HepG2 (cell line): ENCODE data around the gene OLR1. TPM values are rescaled to one million over a fixed set of nuclear protein-coding genes. Genes with fewer than 3 reads are reported as not detected.

Experiments used
- ATAC-seq: fragments of 200-7000 bp; cut with Tn5 transposase; 3 replicates; pipeline ENCODE4 v1.9.1; 2020; ENCODE audit warnings: mild to moderate bottlenecking, moderate library complexity
- Bru-seq: library from RNA; stranded (reverse); fragments of 400-500 nt; gene quantifications from one replicate; lab custom pipeline; 2021; lab: Mats Ljungman, UMichigan
- BruChase-seq, 2 experiments: library from RNA; stranded (reverse); fragments of 400-500 nt; gene quantifications; one replicate each; lab custom pipeline; 2021; lab: Mats Ljungman, UMichigan
- BruUV-seq: library from RNA; stranded (reverse); fragments of 400-500 nt; replicated peaks from 2 replicates; lab custom pipeline; 2021; lab: Mats Ljungman, UMichigan
- CTCF ChIA-PET: fragments of 300-600 bp; formaldehyde crosslinking; extraction: SDS; loops from one replicate; lab custom pipeline; 2021; ENCODE audit warnings: low total read pairs, inconsistent platforms, low intra/inter-chr PET ratio; lab: Yijun Ruan, JAX
- POLR2A ChIA-PET: fragments of 350-600 bp; sonication (Branson Sonifier 250); formaldehyde crosslinking; loops from one replicate; lab custom pipeline; 2020; ENCODE audit warnings: antibody characterized with exemption, inconsistent platforms; lab: Yijun Ruan, JAX
- DNase-seq: peaks from one replicate; pipeline ENCODE4 v3.0.0-alpha.2; 2015; ENCODE audit warnings: low spot score
- FAIRE-seq: peaks from 3 replicates; lab custom pipeline; 2011; peaks lifted over from hg19 to GRCh38; lab: Jason Lieb, UNC
- H2AFZ ChIP-seq: one replicate; pipeline ENCODE4 v1.6.1; 2011; ENCODE audit warnings: low read length, inconsistent platforms
- H3K27ac ChIP-seq: fragments of 300-600 bp; 3 replicates; pipeline ENCODE4 v1.8.0; 2011; ENCODE audit warnings: mixed run types, mild to moderate bottlenecking, mixed read lengths, low read length, inconsistent platforms; ENCODE audit not compliant: insufficient read depth; ENCODE audit errors: extremely low read length
- H3K27me3 ChIP-seq, 2 experiments: fragments of 200-600 bp in 1 of 2; 2 replicates in 1 of 2; 3 replicates in 1 of 2; pipeline versions ENCODE4 v1.6.0 to v1.8.0; 2011; ENCODE audit warnings: low read length in 2 of 2, mild to moderate bottlenecking in 2 of 2, moderate library complexity in 2 of 2, inconsistent platforms in 1 of 2; ENCODE audit not compliant: insufficient read depth in 2 of 2, control insufficient read depth in 1 of 2
- H3K36me3 ChIP-seq, 2 experiments: fragments of 200-600 bp in 1 of 2; replicated peaks in 1 of 2; 2 replicates in 1 of 2; 3 replicates in 1 of 2; pipeline versions ENCODE4 v1.5.1 to v1.8.0; 2011; ENCODE audit warnings: low read length in 2 of 2, inconsistent platforms in 1 of 2; ENCODE audit not compliant: insufficient read depth in 2 of 2, control insufficient read depth in 1 of 2
- H3K4me1 ChIP-seq: 2 replicates; pipeline ENCODE4 v1.5.1; 2012; ENCODE audit warnings: low read length, inconsistent platforms; ENCODE audit not compliant: insufficient read depth
- H3K4me2 ChIP-seq: 2 replicates; pipeline ENCODE4 v1.6.0; 2011; ENCODE audit warnings: low read depth, low read length, inconsistent platforms
- H3K4me3 ChIP-seq, 3 experiments: fragments of 200-600 bp in 1 of 3; sonication (generic), shearing (Covaris generic) in 1 of 3; replicated peaks in 1 of 3; 2 replicates each; pipeline ENCODE4 v1.5.1; 2011 to 2016; ENCODE audit warnings: low read length in 3 of 3, inconsistent platforms in 2 of 3, low read depth in 2 of 3, mild to moderate bottlenecking in 2 of 3, control low read depth in 1 of 3, mixed read lengths in 1 of 3; ENCODE audit not compliant: insufficient read depth in 1 of 3
- H3K79me2 ChIP-seq: one replicate; pipeline ENCODE4 v1.6.1; 2011; ENCODE audit warnings: low read length, inconsistent platforms; ENCODE audit not compliant: insufficient read depth
- H3K9ac ChIP-seq: 2 replicates; pipeline ENCODE4 v1.6.0; 2011; ENCODE audit warnings: mild to moderate bottlenecking, low read depth, low read length, inconsistent platforms; ENCODE audit not compliant: insufficient read depth
- H3K9me3 ChIP-seq: 2 replicates; pipeline ENCODE4 v1.5.1; 2012; ENCODE audit warnings: mild to moderate bottlenecking, low read length
- H4K20me1 ChIP-seq: 2 replicates; pipeline ENCODE4 v1.6.0; 2011; ENCODE audit warnings: inconsistent platforms, mild to moderate bottlenecking, low read length, moderate library complexity; ENCODE audit not compliant: insufficient read depth
- ARID5B ChIP-seq: IDR thresholded peaks from 2 replicates; pipeline ENCODE4 v1.4.0; 2020; ENCODE audit warnings: mild to moderate bottlenecking, missing genetic modification reagents
- CBFB ChIP-seq: sonication (generic); formaldehyde crosslinking; IDR thresholded peaks from 2 replicates; pipeline ENCODE4 v1.4.0; 2020; ENCODE audit warnings: missing genetic modification reagents
- MBNL3 ChIP-seq: fragments of 250-450 bp; sonication (Bioruptor Pico); conservative IDR thresholded peaks from 2 replicates; pipeline ENCODE4 v1.8.0; 2022; ENCODE audit warnings: mild to moderate bottlenecking, inconsistent platforms
- NR2F6 ChIP-seq, 2 experiments: IDR thresholded peaks; 2 replicates each; pipeline ENCODE4 v1.6.1; 2016; ENCODE audit warnings: antibody characterized with exemption in 1 of 2, mild to moderate bottlenecking in 1 of 2
- POGZ ChIP-seq: sonication (generic); formaldehyde crosslinking; IDR thresholded peaks from 2 replicates; pipeline ENCODE4 v1.4.0; 2020; ENCODE audit warnings: mild to moderate bottlenecking, missing genetic modification reagents
- RAD21 ChIP-seq: fragments of 450-650 bp; formaldehyde crosslinking; IDR thresholded peaks from 2 replicates; pipeline ENCODE4 v1.5.0; 2020; ENCODE audit warnings: mild to moderate bottlenecking
- RBAK ChIP-seq: sonication (generic); formaldehyde crosslinking; IDR thresholded peaks from 2 replicates; pipeline ENCODE4 v1.5.1; 2020; ENCODE audit warnings: mild to moderate bottlenecking, missing genetic modification reagents
- RFX1 ChIP-seq: fragments of 450-650 bp; IDR thresholded peaks from 2 replicates; pipeline ENCODE4 v1.6.1; 2017
- TCF7L2 ChIP-seq: IDR thresholded peaks from 2 replicates; pipeline ENCODE4 v1.6.1; 2011; ENCODE audit warnings: mild to moderate bottlenecking, low read depth, low read length, moderate library complexity
- ZFP37 ChIP-seq: sonication (generic); formaldehyde crosslinking; IDR thresholded peaks from 2 replicates; pipeline ENCODE4 v1.4.0; 2020; ENCODE audit warnings: missing genetic modification reagents, borderline replicate concordance
- ZFX ChIP-seq: sonication (generic); formaldehyde crosslinking; IDR thresholded peaks from 2 replicates; pipeline ENCODE4 v1.4.0; 2020; ENCODE audit warnings: mild to moderate bottlenecking, low read depth, missing genetic modification reagents, moderate library complexity
- ZNF10 ChIP-seq: sonication (generic); formaldehyde crosslinking; IDR thresholded peaks from 2 replicates; pipeline ENCODE4 v1.4.0; 2020; ENCODE audit warnings: mild to moderate bottlenecking, low read depth, missing genetic modification reagents, borderline replicate concordance
- ZNF382 ChIP-seq: sonication (generic); formaldehyde crosslinking; IDR thresholded peaks from 2 replicates; pipeline ENCODE4 v1.5.0; 2020; ENCODE audit warnings: missing genetic modification reagents, mild to moderate bottlenecking, borderline replicate concordance
- ZNF639 ChIP-seq: conservative IDR thresholded peaks from 2 replicates; pipeline ENCODE4 v1.6.1; 2018; ENCODE audit warnings: missing genetic modification reagents
- ZSCAN20 ChIP-seq: sonication (generic); formaldehyde crosslinking; IDR thresholded peaks from 2 replicates; pipeline ENCODE4 v1.4.0; 2020; ENCODE audit warnings: missing genetic modification reagents, mild to moderate bottlenecking, borderline replicate concordance
- ZSCAN31 ChIP-seq: sonication (generic); formaldehyde crosslinking; IDR thresholded peaks from 2 replicates; pipeline ENCODE4 v1.5.0; 2020; ENCODE audit warnings: low read depth, mild to moderate bottlenecking, missing genetic modification reagents
- WGBS: methylation state at CpG from one replicate; pipeline ENCODE4 v1.1.6; 2017; ENCODE audit warnings: low lambda C conversion rate; 5-methylcytosine and 5-hydroxymethylcytosine counted together
- in situ Hi-C: cut with HindIII; loops from 2 replicates; pipeline ENCODE4 v1.10.0; 2017; ENCODE audit warnings: low pct_unique_long_range_greater_than_20kb; ENCODE audit not compliant: extremely low pct_ligation_motif_present
- intact Hi-C: fragments of 100-400 bp; cut with micrococcal nuclease; formaldehyde crosslinking; loops from one replicate; pipeline ENCODE4 v1.10.0; 2022; ENCODE audit not compliant: unreplicated experiment
- long read RNA-seq, 2 experiments: library from RNA in 1 of 2; library from polyadenylated mRNA in 1 of 2; stranded (forward) in 1 of 2; unstranded in 1 of 2; transcript quantifications; one replicate each; pipeline ENCODE4 v2.0.0, GENCODE V29; 2019 to 2022
- polyA minus RNA-seq, 3 experiments: library from RNA; depleted of rRNA, polyadenylated mRNA; stranded (reverse); fragments of >200 nt; gene quantifications; 2 replicates each; pipeline ENCODE4 v1.2.3, GENCODE V29; 2011; ENCODE audit warnings: low replicate concordance in 1 of 3
- polyA plus RNA-seq, 8 experiments: library from polyadenylated mRNA; depleted of rRNA in 3 of 8; stranded (reverse) in 7 of 8; unstranded in 1 of 8; fragments of >200 nt; fragmentation: Illumina TruSeq in 4 of 8; extraction: Trizol in 4 of 8; gene quantifications; 2 replicates each; pipeline versions ENCODE4 v1.2.1 to v1.2.3, GENCODE V29; 2011 to 2016; ENCODE audit warnings: low read depth in 4 of 8, missing spikeins in 1 of 8, mixed read lengths in 1 of 8; ENCODE audit not compliant: insufficient read depth in 1 of 8
- total RNA-seq, 5 experiments: library from RNA; depleted of rRNA; stranded (reverse); fragments of >200 nt; fragmentation: Illumina TruSeq; extraction: Trizol; gene quantifications; 2 replicates each; pipeline ENCODE4 v1.2.3, GENCODE V29; 2016; ENCODE audit warnings: low read depth in 1 of 5

OLR1 gene
- total RNA-seq (2016; rRNA removed; fragmentation: Illumina TruSeq; extraction: Trizol) (not detected in 2 replicates), polyA plus RNA-seq (2011; rRNA removed) (not detected in 2 replicates), polyA minus RNA-seq (2011; rRNA and poly(A)+ RNA removed; ENCODE audit: low replicate concordance) (38.5 TPM in 1 of 2 replicates, not detected in the other), Bru-seq, nascent RNA (percentile 7 among the genes with signal in this experiment), BruChase-seq, experiment 1, labeled RNA remaining after a 6-hour chase (percentile 7 among the genes with signal in this experiment), BruChase-seq, experiment 2, labeled RNA remaining after a 2-hour chase (not detected)
- not detected in 2 replicates for total RNA-seq (2016; cell fraction: cytosol; rRNA removed; fragmentation: Illumina TruSeq; extraction: Trizol; ENCODE audit: low read depth)
- not detected in 2 replicates for total RNA-seq (2016; cell fraction: insoluble cytoplasmic fraction; rRNA removed; fragmentation: Illumina TruSeq; extraction: Trizol)
- total RNA-seq (2016; cell fraction: membrane; rRNA removed; fragmentation: Illumina TruSeq; extraction: Trizol) = not detected in 2 replicates
- total RNA-seq (2016; cell fraction: nucleus; rRNA removed; fragmentation: Illumina TruSeq; extraction: Trizol) = not detected in 2 replicates
- 0.04 TPM in 1 of 2 replicates, not detected in the other for polyA plus RNA-seq (2011; cell fraction: cytosol; rRNA removed)
- not detected in 2 replicates for polyA plus RNA-seq (2011; cell fraction: nucleus; rRNA removed)
- not detected in 2 replicates for polyA plus RNA-seq (2012)
- not detected in 2 replicates for polyA plus RNA-seq (2016; cell fraction: cytosol; fragmentation: Illumina TruSeq; extraction: Trizol; ENCODE audit: low read depth)
- polyA plus RNA-seq (2016; cell fraction: insoluble cytoplasmic fraction; fragmentation: Illumina TruSeq; extraction: Trizol; ENCODE audit: low read depth) = not detected in 2 replicates
- not detected in 2 replicates for polyA plus RNA-seq (2016; cell fraction: membrane; fragmentation: Illumina TruSeq; extraction: Trizol; ENCODE audit: low read depth)
- not detected in 2 replicates for polyA plus RNA-seq (2016; cell fraction: nucleus; fragmentation: Illumina TruSeq; extraction: Trizol; ENCODE audit: insufficient read depth, low read depth)
- polyA minus RNA-seq (2011; cell fraction: cytosol; rRNA and poly(A)+ RNA removed) = 0.59 and 0.62 TPM in 2 replicates
- 0.52 TPM in 1 of 2 replicates, not detected in the other for polyA minus RNA-seq (2011; cell fraction: nucleus; rRNA and poly(A)+ RNA removed)
- long read RNA-seq, experiment 1 = 0 reads
- long read RNA-seq, experiment 2 = 0 reads

DNA sequence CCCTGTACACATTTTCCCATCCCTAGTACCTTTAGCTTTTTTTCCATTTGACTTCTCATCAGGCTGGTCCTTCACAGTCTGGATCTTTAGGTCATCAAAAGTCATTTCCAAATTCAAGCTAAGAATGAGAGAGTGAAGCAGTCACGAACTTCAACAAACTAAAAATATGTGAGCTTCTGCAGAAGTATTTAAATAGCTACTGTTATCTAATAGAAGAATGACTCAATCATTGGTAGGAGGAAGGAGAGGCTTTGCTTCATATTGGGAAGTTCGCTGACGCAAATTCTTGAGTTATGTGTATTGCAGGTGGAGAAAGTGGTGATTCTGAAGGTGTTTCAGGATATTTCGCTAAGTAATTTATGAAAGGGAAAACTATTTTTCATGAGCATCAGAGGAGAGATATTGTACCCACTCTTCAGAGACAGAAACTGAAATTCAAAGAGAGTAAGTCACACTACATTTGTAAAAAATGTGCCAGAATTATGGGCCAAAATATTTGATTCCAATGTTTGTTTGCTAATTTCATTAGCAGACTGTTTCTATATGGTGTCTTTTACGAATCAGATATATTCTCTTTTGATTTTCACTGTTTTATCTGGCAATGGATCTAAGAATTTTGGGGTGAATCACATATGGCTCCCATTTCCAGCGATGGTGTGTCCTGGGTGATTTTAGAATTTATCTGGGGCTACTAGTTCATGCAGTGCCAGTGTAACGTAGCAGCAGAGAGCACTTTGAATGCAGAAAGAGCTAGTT is at the start of gene OLR1:
Gene OLR1 (minus strand): TSS at position 160 of the 756 bp plus-strand sequence. CDS start 55 bp downstream, at position 105.
- ATAC-seq = no peak
- H3K4me3 ChIP-seq = no peak within 1 kb of the TSS
- H3K79me2 ChIP-seq = no peaks in the 10 kb centered on the region
- no peak for DNase-seq
- in situ Hi-C loops = no loop called here
- ChIA-PET CTCF (no interaction called here), POLR2A (no interaction called here)
- no peaks in the 10 kb centered on the region for H3K36me3 ChIP-seq
- no peak within 1 kb of the TSS for H3K27ac ChIP-seq
- intact Hi-C loops = no loop called here
- no peak within 1 kb of the TSS for H2AFZ ChIP-seq
- no TSS peak for BruUV-seq
- 37% methylated on average over 7 of the region's 7 CpGs for WGBS
- no peak for FAIRE-seq
- H3K4me1 ChIP-seq = no peaks in the 10 kb centered on the region
- H3K9ac ChIP-seq = no peak within 1 kb of the TSS
- H3K4me2 ChIP-seq = no peak within 1 kb of the TSS
- no peaks in the 10 kb centered on the region for H4K20me1 ChIP-seq
- H3K27me3 ChIP-seq = no peaks in the 10 kb centered on the region
- H3K9me3 ChIP-seq = no peaks in the 10 kb centered on the region
- TF ChIP-seq ZNF10 (no peak), ZSCAN31 (CRISPR knock-in tag) (no peak), CBFB (CRISPR knock-in tag) (no peak), ZSCAN20 (CRISPR knock-in tag) (no peak), RAD21 (no peak), MBNL3 (CRISPR knock-in tag) (no peak), TCF7L2 (no peak), RBAK (CRISPR knock-in tag) (no peak), RFX1 (no peak), ARID5B (CRISPR knock-in tag) (no peak), ZNF382 (CRISPR knock-in tag) (no peak), POGZ (no peak), NR2F6 (IDR thresholded peaks at IDR 0.05) (no peak), NR2F6 (CRISPR knock-in tag; IDR thresholded peaks at IDR 0.05) (no peak), ZFX (CRISPR knock-in tag) (no peak), ZFP37 (CRISPR knock-in tag) (no peak), ZNF639 (no peak)
